T-cell (primary cell): ENCODE results near the gene SBSN. TPM values are rescaled to one million over a fixed set of nuclear protein-coding genes. Genes with fewer than 3 reads are reported as not detected.
A peak's percentile ranks its signal among the peaks of the same experiment; 100 is the strongest.

ENCODE experiments used
- ATAC-seq, 4 experiments: fragments of 200-7000 bp in 3 of 4; fragments of 150-1000 bp in 1 of 4; cut with Tn5 transposase; replicated peaks in 1 of 4; 1 replicate in 3 of 4; 2 replicates in 1 of 4; pipeline ENCODE4 v1.10.0; 2021; ENCODE audit warnings: moderate library complexity in 3 of 4, mild to moderate bottlenecking in 2 of 4, moderate number of reproducible peaks in 1 of 4
- CTCF ChIA-PET, 2 donors: fragments of 300-600 bp; sonication (Branson Sonifier 250); formaldehyde crosslinking; loops; one replicate each; lab custom pipeline; 2022; ENCODE audit warnings: antibody characterized with exemption in 2 of 2; lab: Charles Lee
- POLR2A ChIA-PET, 2 donors: fragments of 300-600 bp; sonication (Branson Sonifier 250); formaldehyde crosslinking; loops; one replicate each; lab custom pipeline; 2022; ENCODE audit warnings: antibody characterized with exemption in 2 of 2; lab: Charles Lee
- DNase-seq, 35 experiments: peaks; one replicate each; pipeline versions ENCODE4 v3.0.0 to v3.0.0-alpha.2; 2013 to 2023
- H3K27ac ChIP-seq: one replicate; pipeline ENCODE4 v1.5.1; 2013; ENCODE audit warnings: low read length
- H3K27me3 ChIP-seq, 2 experiments: replicated peaks in 1 of 2; 1 replicate in 1 of 2; 2 replicates in 1 of 2; pipeline versions ENCODE4 v1.6.1 to v1.7.0; 2013; ENCODE audit warnings: low read length in 1 of 2, mixed read lengths in 1 of 2; ENCODE audit not compliant: control insufficient read depth in 2 of 2, insufficient read depth in 2 of 2; ENCODE audit errors: extremely low read depth in 1 of 2
- H3K36me3 ChIP-seq, 2 donors: 1 replicate in 1 of 2; 2 replicates in 1 of 2; pipeline versions ENCODE4 v1.6.1 to v1.7.0; 2013; ENCODE audit warnings: low read length in 1 of 2; ENCODE audit not compliant: control insufficient read depth in 2 of 2, insufficient read depth in 1 of 2; ENCODE audit errors: extremely low read depth in 1 of 2
- H3K4me1 ChIP-seq, 2 experiments: 1 replicate in 1 of 2; 2 replicates in 1 of 2; pipeline versions ENCODE4 v1.6.1 to v1.7.0; 2013; ENCODE audit warnings: low read length in 2 of 2, mixed read lengths in 1 of 2; ENCODE audit not compliant: insufficient read depth in 2 of 2, control insufficient read depth in 1 of 2; ENCODE audit errors: extremely low read depth in 1 of 2
- H3K4me3 ChIP-seq, 2 donors: 1 replicate in 1 of 2; 2 replicates in 1 of 2; pipeline versions ENCODE4 v1.5.1 to v1.7.0; 2013; ENCODE audit warnings: mild to moderate bottlenecking in 2 of 2, low read length in 1 of 2, moderate library complexity in 1 of 2; ENCODE audit not compliant: control insufficient read depth in 1 of 2; ENCODE audit errors: extremely low read depth in 1 of 2
- H3K9me3 ChIP-seq: 2 replicates; pipeline ENCODE4 v1.7.0; 2013
- H3K27ac Mint-ChIP-seq, 2 donors: one replicate each; pipeline ENCODE4 v1.8.0; 2020 to 2021; ENCODE audit warnings: mild to moderate bottlenecking in 2 of 2, mixed read lengths in 2 of 2
- H3K27me3 Mint-ChIP-seq, 2 donors: one replicate each; pipeline ENCODE4 v1.8.0; 2021 to 2022; ENCODE audit warnings: mixed read lengths in 2 of 2
- H3K36me3 Mint-ChIP-seq: one replicate; pipeline ENCODE4 v1.8.0; 2021; ENCODE audit warnings: mixed read lengths
- H3K4me1 Mint-ChIP-seq, 3 donors: one replicate each; pipeline ENCODE4 v1.8.0; 2020 to 2022; ENCODE audit warnings: mixed read lengths in 3 of 3, mild to moderate bottlenecking in 1 of 3
- H3K4me3 Mint-ChIP-seq, 3 donors: one replicate each; pipeline ENCODE4 v1.8.0; 2020 to 2022; ENCODE audit warnings: mild to moderate bottlenecking in 3 of 3, mixed read lengths in 3 of 3, moderate library complexity in 3 of 3
- H3K9me3 Mint-ChIP-seq, 3 donors: one replicate each; pipeline ENCODE4 v1.8.0; 2020 to 2022; ENCODE audit warnings: mixed read lengths in 3 of 3
- WGBS: methylation state at CpG from one replicate; pipeline ENCODE4 v1.1.5; 2013; ENCODE audit warnings: missing lambda C conversion rate; ENCODE audit not compliant: insufficient coverage; 5-methylcytosine and 5-hydroxymethylcytosine counted together
- total RNA-seq, 35 experiments: library from RNA in 6 of 35; stranded (reverse) in 6 of 35; fragments of 120-200 nt in 1 of 35; gene quantifications; one replicate each; pipeline versions ENCODE4 v1.2.1 to v1.2.4 and lab custom pipeline; 2013 to 2026

The SBSN gene
- total RNA-seq, 5 donors from 2014 or later (not counting 1 experiment from before 2014, with no cell fraction given), result 0.23 TPM; not detected in 4

DNA sequence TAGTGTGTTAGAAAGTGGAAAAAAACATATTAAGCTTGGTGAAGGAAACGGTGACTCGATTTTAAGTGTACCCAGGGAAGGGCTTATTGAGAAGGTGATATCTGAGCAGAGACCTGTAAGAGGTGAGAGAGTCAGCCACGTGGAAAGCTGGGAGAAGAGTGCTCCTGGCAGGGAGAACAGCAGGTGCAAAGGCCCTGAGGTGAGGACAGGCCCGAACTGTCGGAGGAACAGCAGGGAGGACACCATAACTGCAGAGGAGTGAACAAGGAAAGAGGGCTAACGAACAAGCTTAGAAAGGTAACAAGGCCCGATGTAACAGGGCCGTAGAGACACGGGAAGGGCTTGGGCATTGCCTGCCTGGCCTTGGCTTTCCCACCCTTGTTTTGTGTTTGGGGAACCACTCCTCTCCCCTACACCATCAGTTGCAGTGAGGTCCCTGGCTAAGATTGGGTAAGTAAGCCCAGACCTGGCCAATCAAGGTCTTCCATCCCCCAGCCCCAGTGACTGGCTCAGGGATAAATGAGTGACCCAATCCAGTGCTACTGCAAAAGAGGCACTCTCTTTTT lies 28.0 kb upstream of the SBSN start:
- H3K27ac Mint-ChIP-seq, result no peak overlapping the region
- Histone ChIP-seq H3K36me3 (no peaks in the 10 kb centered on the region), H3K27ac (no peak overlapping the region), H3K9me3 (no peaks in the 10 kb centered on the region), H3K4me1 (peaks cover 0 to 17% of the 10 kb centered on the region in 2 experiments), H3K27me3 (peaks cover 0 to 35% of the 10 kb centered on the region in 2 experiments), H3K4me3 (no peak overlapping the region)
- ATAC-seq (no peak), DNase-seq (no peak)
- peaks cover 23 to 28% of the 10 kb centered on the region in 2 donors for H3K27me3 Mint-ChIP-seq
- H3K4me3 Mint-ChIP-seq, result peak overlapping the region in 1 of 3 donors; percentile 18
- H3K36me3 Mint-ChIP-seq, result no peaks in the 10 kb centered on the region
- 73% methylated on average over 5 of the region's 9 CpGs for WGBS
- ChIA-PET POLR2A (interaction anchor here in 1 of 2 donors (0.5 kb wide), 1 partner anchor 11 kb away, joined by 5 read pairs; no protein-coding TSS in a partner anchor), CTCF (interaction anchor here in 1 of 2 donors (1.2 kb wide), 1 partner anchor 39 kb away, joined by 4 read pairs; no protein-coding TSS in a partner anchor)
- peaks cover 5 to 13% (median 12%) of the 10 kb centered on the region in 3 donors for H3K4me1 Mint-ChIP-seq
- no peaks in the 10 kb centered on the region for H3K9me3 Mint-ChIP-seq

DNA sequence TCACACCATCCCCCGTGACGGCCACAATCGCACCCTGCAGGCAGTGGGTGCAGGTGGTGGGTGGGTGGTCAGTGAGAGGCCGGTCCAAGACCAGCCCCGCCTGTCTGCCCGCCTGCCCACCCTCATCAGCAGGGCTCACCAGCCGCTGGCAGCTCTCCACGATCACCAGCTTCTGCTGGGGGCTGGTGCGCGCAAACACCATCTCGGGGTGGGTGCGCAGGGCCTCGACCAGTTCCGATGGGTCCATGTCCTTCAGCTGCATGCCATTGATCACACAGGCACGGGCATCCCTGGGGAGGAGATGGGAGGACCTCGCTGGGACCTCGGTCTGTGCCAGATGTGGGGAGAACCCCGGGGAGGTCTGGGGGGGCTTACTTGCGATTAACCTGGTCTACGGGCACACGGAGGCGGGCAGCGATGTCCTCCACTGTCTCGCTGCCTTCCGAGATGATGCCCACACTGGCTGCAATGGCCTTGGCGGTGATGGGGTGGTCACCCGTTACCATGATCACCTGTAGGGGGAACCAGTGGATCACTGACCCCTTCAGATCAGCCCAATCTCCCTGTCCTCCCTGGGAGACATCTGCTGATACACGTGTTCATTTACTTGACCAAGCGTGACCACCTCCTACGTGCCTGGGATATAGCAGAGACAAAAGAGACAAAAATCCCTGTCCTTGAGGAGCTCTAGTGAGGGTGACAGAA lies 27.3 kb upstream of the SBSN start:
- no peak overlapping the region for H3K27ac Mint-ChIP-seq
- no peak overlapping the region for H3K27ac ChIP-seq
- WGBS, result 79% methylated on average over 28 of the region's 30 CpGs
- no peaks in the 10 kb centered on the region for H3K9me3 Mint-ChIP-seq
- H3K4me3 ChIP-seq, result no peak overlapping the region
- DNase-seq, result no peak
- H3K4me3 Mint-ChIP-seq, result no peak overlapping the region
- H3K4me1 Mint-ChIP-seq, result peaks cover 5 to 13% (median 12%) of the 10 kb centered on the region in 3 donors
- H3K27me3 Mint-ChIP-seq, result peaks cover 17 to 21% of the 10 kb centered on the region in 2 donors
- H3K36me3 ChIP-seq, result no peaks in the 10 kb centered on the region
- H3K4me1 ChIP-seq, result peaks cover 0 to 17% of the 10 kb centered on the region in 2 experiments
- ATAC-seq, result no peak
- H3K36me3 Mint-ChIP-seq, result peaks cover 3% of the 10 kb centered on the region
- ChIA-PET CTCF (no interaction called here), POLR2A (interaction anchor here in 1 of 2 donors (0.5 kb wide), 1 partner anchor 11 kb away, joined by 5 read pairs; no protein-coding TSS in a partner anchor)
- H3K9me3 ChIP-seq, result no peaks in the 10 kb centered on the region
- peaks cover 0 to 29% of the 10 kb centered on the region in 2 experiments for H3K27me3 ChIP-seq

DNA sequence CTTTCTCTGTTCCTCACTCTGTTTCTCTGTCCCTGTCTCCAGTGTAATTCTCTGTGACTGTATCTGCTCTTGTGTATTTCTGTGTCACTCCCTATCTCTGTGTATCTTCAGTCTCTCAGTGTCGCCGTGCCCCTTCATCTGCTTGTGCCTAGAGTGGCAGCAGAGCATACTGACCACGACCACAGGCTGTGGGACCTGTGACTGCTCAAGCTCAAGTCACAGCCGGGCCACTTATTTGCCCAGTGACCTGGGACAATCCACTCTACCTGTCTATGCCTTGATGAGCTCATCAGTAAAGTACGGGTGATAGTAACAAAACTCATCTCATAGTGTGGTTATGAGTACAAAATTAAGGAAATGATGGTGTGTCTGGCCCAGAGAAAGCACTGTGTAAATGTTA lies 26.0 kb upstream of the SBSN start:
- 61% methylated on average over 4 of the region's 5 CpGs for WGBS
- Histone ChIP-seq H3K9me3 (no peaks in the 10 kb centered on the region), H3K4me1 (peaks cover 0 to 20% of the 10 kb centered on the region in 2 experiments), H3K4me3 (no peak overlapping the region), H3K27me3 (peaks cover 0 to 16% of the 10 kb centered on the region in 2 experiments), H3K36me3 (peaks cover 0 to 4% of the 10 kb centered on the region in 2 donors), H3K27ac (no peak overlapping the region)
- H3K4me1 Mint-ChIP-seq, result peaks cover 10 to 13% (median 13%) of the 10 kb centered on the region in 3 donors
- ATAC-seq, result no peak
- no peaks in the 10 kb centered on the region for H3K9me3 Mint-ChIP-seq
- ChIA-PET POLR2A (no interaction called here), CTCF (no interaction called here)
- DNase-seq, result no peak
- H3K27me3 Mint-ChIP-seq, result peaks cover 4 to 9% of the 10 kb centered on the region in 2 donors
- peaks cover 6% of the 10 kb centered on the region for H3K36me3 Mint-ChIP-seq
- H3K27ac Mint-ChIP-seq, result no peak overlapping the region
- H3K4me3 Mint-ChIP-seq, result no peak overlapping the region

DNA sequence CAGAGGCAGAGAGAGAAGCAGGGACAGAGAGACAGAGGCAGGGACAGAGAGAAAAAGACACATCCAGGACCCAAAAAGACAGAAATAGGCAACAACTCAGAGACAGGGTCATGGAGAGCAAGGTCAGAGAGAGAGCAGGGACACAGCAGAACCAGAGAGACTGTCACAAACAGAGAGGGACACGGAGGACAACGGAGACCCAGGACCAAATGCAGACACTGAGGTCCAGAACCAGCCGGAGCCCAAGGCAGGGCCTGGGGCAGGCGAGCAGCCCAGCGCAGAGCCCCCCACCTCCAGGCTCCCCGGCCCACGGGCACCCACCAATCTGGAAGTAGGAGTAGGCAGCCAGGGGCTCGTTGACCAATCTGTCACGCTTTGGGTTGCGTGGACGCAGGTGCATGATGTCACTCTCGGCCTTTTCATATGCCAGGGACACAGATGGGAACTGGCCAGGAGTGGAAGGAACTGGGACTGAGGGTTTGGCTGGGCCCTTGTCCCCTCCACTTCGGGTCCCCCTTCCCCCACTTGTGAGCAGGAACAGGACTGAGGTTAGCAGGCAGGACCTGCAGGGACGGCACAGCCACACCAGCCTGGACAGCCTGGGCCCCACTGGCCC lies 25.4 kb upstream of the SBSN start:
- peaks cover 0 to 4% of the 10 kb centered on the region in 2 donors for H3K36me3 ChIP-seq
- DNase-seq (no peak), ATAC-seq (no peak)
- no peak overlapping the region for H3K27ac ChIP-seq
- Mint-ChIP-seq H3K4me3 (no peak overlapping the region), H3K27ac (no peak overlapping the region), H3K4me1 (peaks cover 13 to 16% (median 15%) of the 10 kb centered on the region in 3 donors), H3K9me3 (no peaks in the 10 kb centered on the region), H3K36me3 (peaks cover 7% of the 10 kb centered on the region), H3K27me3 (peaks cover 4% of the 10 kb centered on the region in 2 donors)
- ChIA-PET CTCF (no interaction called here), POLR2A (no interaction called here)
- H3K27me3 ChIP-seq, result peaks cover 0 to 10% of the 10 kb centered on the region in 2 experiments
- H3K4me3 ChIP-seq, result no peak overlapping the region
- peaks cover 0 to 18% of the 10 kb centered on the region in 2 experiments for H3K4me1 ChIP-seq
- H3K9me3 ChIP-seq, result no peaks in the 10 kb centered on the region
- WGBS, result 72% methylated on average over 11 of the region's 14 CpGs

DNA sequence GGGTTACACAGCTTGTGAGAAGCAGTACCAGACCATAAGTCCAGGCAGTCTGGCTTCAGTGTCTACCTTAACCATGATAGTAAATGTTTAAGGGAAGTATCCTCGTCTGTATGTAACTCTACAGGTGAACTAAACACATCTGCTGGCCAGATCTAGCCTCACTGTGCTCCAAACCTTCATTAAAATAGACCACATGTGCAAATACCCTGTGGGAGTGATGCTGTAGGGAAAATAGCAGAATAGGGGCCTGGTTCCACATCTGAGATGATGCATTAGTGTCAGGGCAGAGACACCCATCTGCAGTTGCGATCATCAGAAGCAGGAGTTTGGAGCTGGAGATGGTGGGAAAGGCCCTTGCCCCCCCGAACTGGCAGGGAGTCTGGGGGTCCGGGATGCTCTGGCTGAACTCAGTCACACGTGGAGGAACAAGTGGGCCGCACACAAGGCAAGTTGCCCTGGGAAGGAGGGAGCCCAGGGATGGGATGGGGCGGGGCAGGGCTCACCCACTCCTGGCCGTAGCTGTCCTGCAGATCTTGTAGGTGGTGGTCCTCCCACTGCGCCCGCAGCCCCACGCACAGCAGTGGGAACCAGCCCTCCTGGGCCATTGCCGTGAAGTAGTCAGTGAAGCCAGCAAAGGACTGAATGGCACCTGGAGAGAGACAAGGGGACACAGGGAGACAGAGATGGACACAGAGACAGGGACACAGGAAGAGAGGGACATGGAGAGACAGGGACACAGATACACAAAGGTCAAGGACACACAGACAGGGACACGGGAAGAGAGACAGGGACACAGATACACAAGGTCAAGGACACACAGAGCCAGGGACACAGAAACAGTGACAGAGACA lies 24.6 kb upstream of the SBSN start:
- peaks cover 0 to 2% of the 10 kb centered on the region in 2 experiments for H3K27me3 ChIP-seq
- no peaks in the 10 kb centered on the region for H3K9me3 ChIP-seq
- Mint-ChIP-seq H3K27me3 (peaks cover 4% of the 10 kb centered on the region in 2 donors), H3K4me1 (peaks cover 14 to 18% (median 17%) of the 10 kb centered on the region in 3 donors), H3K4me3 (no peak overlapping the region), H3K36me3 (peaks cover 7% of the 10 kb centered on the region), H3K9me3 (no peaks in the 10 kb centered on the region), H3K27ac (no peak overlapping the region)
- peaks cover 0 to 10% of the 10 kb centered on the region in 2 experiments for H3K4me1 ChIP-seq
- CTCF ChIA-PET, result no interaction called here
- H3K4me3 ChIP-seq, result no peak overlapping the region
- 84% methylated on average over 7 of the region's 13 CpGs for WGBS
- H3K36me3 ChIP-seq, result peaks cover 0 to 7% of the 10 kb centered on the region in 2 donors
- POLR2A ChIA-PET, result no interaction called here
- H3K27ac ChIP-seq, result no peak overlapping the region
- DNase-seq (no peak), ATAC-seq (no peak)
